ENCODE data around the gene WWOX. TPM values are rescaled to one million over a fixed set of nuclear protein-coding genes. Genes with fewer than 3 reads are reported as not detected.

The WWOX gene
- total and polyA plus RNA-seq, 2 of the 8 experiments (the other 6 are each of a cell fraction or from before 2014, with no cell fraction given) = 5.4 to 16.7 TPM

- TF ChIP-seq CHD7 (IDR thresholded peaks at IDR 0.05; ENCODE audit: insufficient replicate concordance, low read length) (no peak), POU5F1 (IDR thresholded peaks at IDR 0.05; ENCODE audit: low read depth, low read length) (no peak)
These were observed 977.9 kb downstream of the WWOX start (continued) for GRCh38 chr16:79077346-79077745.

Data from H1 (cell line).